PC-3 (cell line): ENCODE data around the gene DYRK3. TPM values are rescaled to one million over a fixed set of nuclear protein-coding genes. Genes with fewer than 3 reads are reported as not detected.

Experiments used
- ATAC-seq: fragments of 200-7000 bp; cut with Tn5 transposase; 2 replicates; pipeline ENCODE4 v1.9.1; 2020; ENCODE audit warnings: mild to moderate bottlenecking, moderate library complexity
- BruUV-seq: library from RNA; stranded (reverse); fragments of 400-500 nt; replicated peaks from 2 replicates; lab custom pipeline; 2021; lab: Mats Ljungman, UMichigan
- CTCF ChIA-PET: fragments of 300-600 bp; sonication (Branson Sonifier 250); formaldehyde crosslinking; loops from one replicate; lab custom pipeline; 2022; ENCODE audit warnings: antibody characterized with exemption; lab: Charles Lee
- POLR2A ChIA-PET: fragments of 300-600 bp; sonication (Branson Sonifier 250); formaldehyde crosslinking; loops from one replicate; lab custom pipeline; 2022; ENCODE audit warnings: antibody characterized with exemption; ENCODE audit not compliant: unreplicated experiment; lab: Charles Lee
- DNase-seq: peaks from one replicate; pipeline ENCODE4 v3.0.0-alpha.2; 2015
- H2AFZ ChIP-seq: fragments of 300-600 bp; sonication (generic); 2 replicates; pipeline ENCODE4 v1.6.0; 2016; ENCODE audit warnings: antibody characterized with exemption, low read length
- H3F3A ChIP-seq: fragments of 300-600 bp; sonication (generic); one replicate; pipeline ENCODE4 v1.6.0; 2017; ENCODE audit warnings: antibody characterized with exemption, low read length, control low read depth, mild to moderate bottlenecking; ENCODE audit not compliant: unreplicated experiment
- H3K27ac ChIP-seq: fragments of 300-600 bp; sonication (generic); 2 replicates; pipeline ENCODE4 v1.5.1; 2016; ENCODE audit warnings: mild to moderate bottlenecking, low read length
- H3K27me3 ChIP-seq: fragments of 300-600 bp; sonication (generic); 2 replicates; pipeline ENCODE4 v1.6.1; 2016; ENCODE audit warnings: low read length, mixed read lengths
- H3K36me3 ChIP-seq: fragments of 300-600 bp; sonication (generic); 2 replicates; pipeline ENCODE4 v1.6.1; 2016; ENCODE audit warnings: low read depth, mixed run types, low read length, mixed read lengths
- H3K4me1 ChIP-seq: fragments of 300-600 bp; sonication (generic); 2 replicates; pipeline ENCODE4 v1.5.1; 2016; ENCODE audit warnings: low read length; ENCODE audit not compliant: insufficient read depth
- H3K4me2 ChIP-seq: fragments of 300-600 bp; sonication (generic); 2 replicates; pipeline ENCODE4 v1.6.0; 2016; ENCODE audit warnings: low read length
- H3K4me3 ChIP-seq: fragments of 300-600 bp; sonication (generic); 2 replicates; pipeline ENCODE4 v1.5.1; 2016; ENCODE audit warnings: mild to moderate bottlenecking, low read length, mixed read lengths
- H3K79me2 ChIP-seq: fragments of 300-600 bp; sonication (generic); 2 replicates; pipeline ENCODE4 v1.6.1; 2017; ENCODE audit warnings: low read length, mixed read lengths
- H3K9ac ChIP-seq: fragments of 300-600 bp; sonication (generic); 2 replicates; pipeline ENCODE4 v1.6.0; 2016; ENCODE audit warnings: mild to moderate bottlenecking, low read length
- H3K9me2 ChIP-seq: fragments of 300-600 bp; sonication (generic); replicated peaks from 2 replicates; pipeline ENCODE4 v1.6.1; 2016; ENCODE audit warnings: mixed run types, low read length, mixed read lengths
- H3K9me3 ChIP-seq: fragments of 300-600 bp; sonication (generic); 2 replicates; pipeline ENCODE4 v1.6.1; 2016; ENCODE audit warnings: low read length, mixed read lengths
- H4K20me1 ChIP-seq: fragments of 300-600 bp; sonication (generic); 2 replicates; pipeline ENCODE4 v1.6.1; 2016; ENCODE audit warnings: low read length, mixed read lengths
- EZH2 ChIP-seq: fragments of 300-600 bp; sonication (generic); IDR thresholded peaks from one replicate; pipeline ENCODE4 v1.6.1; 2017; ENCODE audit warnings: antibody characterized with exemption, mild to moderate bottlenecking, low read length; ENCODE audit not compliant: unreplicated experiment
- EZH2phosphoT487 ChIP-seq: fragments of 300-600 bp; sonication (generic); IDR thresholded peaks from 2 replicates; pipeline ENCODE4 v1.6.1; 2018; ENCODE audit warnings: mild to moderate bottlenecking, antibody characterized with exemption, low read length, borderline replicate concordance
- intact Hi-C: fragments of 100-400 bp; cut with micrococcal nuclease; formaldehyde crosslinking; loops from 2 replicates; pipeline ENCODE4 v1.9.0; 2023
- total RNA-seq: library from RNA; depleted of rRNA; stranded (reverse); fragments of >200 nt; gene quantifications from 2 replicates; pipeline ENCODE4 v1.2.3, GENCODE V29; 2014
- TF ChIP-seq, protein P1 (sequence below): fragments of 300-600 bp; sonication (generic); conservative IDR thresholded peaks from 2 replicates; pipeline ENCODE4 v1.5.1; 2017; ENCODE audit warnings: antibody characterized with exemption, low read depth, mild to moderate bottlenecking, low read length

Gene DYRK3
- total RNA-seq, 1 experiment from 2014 or later, result 12.1 TPM

DNA sequence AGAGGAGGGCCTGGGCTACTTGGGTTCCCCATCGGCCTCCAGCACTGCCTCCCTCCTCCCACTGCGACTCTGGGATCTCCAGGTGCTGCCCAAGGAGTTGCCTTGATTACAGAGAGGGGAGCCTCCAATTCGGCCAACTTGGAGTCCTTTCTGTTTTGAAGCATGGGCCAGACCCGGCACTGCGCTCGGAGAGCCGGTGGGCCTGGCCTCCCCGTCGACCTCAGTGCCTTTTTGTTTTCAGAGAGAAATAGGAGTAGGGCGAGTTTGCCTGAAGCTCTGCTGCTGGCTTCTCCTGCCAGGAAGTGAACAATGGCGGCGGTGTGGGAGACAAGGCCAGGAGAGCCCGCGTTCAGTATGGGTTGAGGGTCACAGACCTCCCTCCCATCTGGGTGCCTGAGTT lies 47.4 kb upstream of the DYRK3 start:
- ATAC-seq, result no peak
- H3K9me3 ChIP-seq, result no peaks in the 10 kb centered on the region
- ChIA-PET POLR2A (interaction anchor here (0.6 kb wide), 1 partner anchor 118 kb away, joined by 8 read pairs; the partner anchor contains the start of gene IKBKE), CTCF (no interaction called here)
- H3F3A ChIP-seq, result peaks cover 26% of the 10 kb centered on the region
- H3K36me3 ChIP-seq, result peaks cover 40% of the 10 kb centered on the region
- H3K4me2 ChIP-seq, result no peak overlapping the region
- peaks cover 58% of the 10 kb centered on the region for H3K4me1 ChIP-seq
- H2AFZ ChIP-seq, result no peak overlapping the region
- no peak for TF ChIP-seq EZH2phosphoT487
- no peak for TF ChIP-seq EZH2
- TF ChIP-seq, protein P1, sequence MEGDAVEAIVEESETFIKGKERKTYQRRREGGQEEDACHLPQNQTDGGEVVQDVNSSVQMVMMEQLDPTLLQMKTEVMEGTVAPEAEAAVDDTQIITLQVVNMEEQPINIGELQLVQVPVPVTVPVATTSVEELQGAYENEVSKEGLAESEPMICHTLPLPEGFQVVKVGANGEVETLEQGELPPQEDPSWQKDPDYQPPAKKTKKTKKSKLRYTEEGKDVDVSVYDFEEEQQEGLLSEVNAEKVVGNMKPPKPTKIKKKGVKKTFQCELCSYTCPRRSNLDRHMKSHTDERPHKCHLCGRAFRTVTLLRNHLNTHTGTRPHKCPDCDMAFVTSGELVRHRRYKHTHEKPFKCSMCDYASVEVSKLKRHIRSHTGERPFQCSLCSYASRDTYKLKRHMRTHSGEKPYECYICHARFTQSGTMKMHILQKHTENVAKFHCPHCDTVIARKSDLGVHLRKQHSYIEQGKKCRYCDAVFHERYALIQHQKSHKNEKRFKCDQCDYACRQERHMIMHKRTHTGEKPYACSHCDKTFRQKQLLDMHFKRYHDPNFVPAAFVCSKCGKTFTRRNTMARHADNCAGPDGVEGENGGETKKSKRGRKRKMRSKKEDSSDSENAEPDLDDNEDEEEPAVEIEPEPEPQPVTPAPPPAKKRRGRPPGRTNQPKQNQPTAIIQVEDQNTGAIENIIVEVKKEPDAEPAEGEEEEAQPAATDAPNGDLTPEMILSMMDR, result no peak
- no peaks in the 10 kb centered on the region for H3K79me2 ChIP-seq
- intact Hi-C loops, result loop anchor here (2.0 kb wide), 1 partner anchor 83 kb away; no protein-coding TSS in a partner anchor
- BruUV-seq, result no TSS peak
- DNase-seq, result no peak
- no peak overlapping the region for H3K9ac ChIP-seq
- no peaks in the 10 kb centered on the region for H3K27me3 ChIP-seq
- H3K9me2 ChIP-seq, result no peaks in the 10 kb centered on the region
- peak overlapping the region; percentile 83 for H3K27ac ChIP-seq
- H4K20me1 ChIP-seq, result no peaks in the 10 kb centered on the region
- H3K4me3 ChIP-seq, result no peak overlapping the region

DNA sequence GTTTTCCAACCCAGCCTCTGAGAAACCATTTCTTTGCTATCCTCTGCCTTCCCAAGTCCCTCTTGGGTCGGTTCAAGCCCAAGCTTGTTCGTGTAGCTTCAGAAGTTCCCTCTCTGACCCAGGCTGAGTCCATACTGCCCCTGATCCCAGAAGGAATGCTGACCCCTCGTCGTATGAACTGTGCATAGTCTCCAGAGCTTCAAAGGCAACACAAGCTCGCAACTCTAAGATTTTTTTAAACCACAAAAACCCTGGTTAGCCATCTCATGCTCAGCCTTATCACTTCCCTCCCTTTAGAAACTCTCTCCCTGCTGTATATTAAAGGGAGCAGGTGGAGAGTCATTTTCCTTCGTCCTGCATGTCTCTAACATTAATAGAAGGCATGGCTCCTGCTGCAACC lies 46.8 kb upstream of the DYRK3 start:
- Histone ChIP-seq H3K4me2 (peak overlapping the region; percentile 54), H3K4me1 (peaks cover 58% of the 10 kb centered on the region), H3K36me3 (peaks cover 44% of the 10 kb centered on the region), H3F3A (peaks cover 26% of the 10 kb centered on the region), H4K20me1 (no peaks in the 10 kb centered on the region), H3K27me3 (no peaks in the 10 kb centered on the region), H3K9ac (peak overlapping the region; percentile 34), H3K27ac (peak overlapping the region; percentile 83), H3K9me3 (no peaks in the 10 kb centered on the region), H3K9me2 (no peaks in the 10 kb centered on the region), H3K4me3 (peak overlapping the region; percentile 3; the same call in 1 of the 2 replicates), H2AFZ (no peak overlapping the region), H3K79me2 (no peaks in the 10 kb centered on the region)
- ATAC-seq (no peak), DNase-seq (no peak)
- ChIA-PET POLR2A (interaction anchor here (0.7 kb wide), 1 partner anchor 79 kb away, joined by 3 read pairs; no protein-coding TSS in a partner anchor), CTCF (no interaction called here)
- intact Hi-C loops, result loop anchor here (2.0 kb wide), 1 partner anchor 84 kb away; no protein-coding TSS in a partner anchor
- TF ChIP-seq EZH2 (no peak), EZH2phosphoT487 (no peak)
- TF ChIP-seq, protein P1, result no peak
- no TSS peak for BruUV-seq

DNA sequence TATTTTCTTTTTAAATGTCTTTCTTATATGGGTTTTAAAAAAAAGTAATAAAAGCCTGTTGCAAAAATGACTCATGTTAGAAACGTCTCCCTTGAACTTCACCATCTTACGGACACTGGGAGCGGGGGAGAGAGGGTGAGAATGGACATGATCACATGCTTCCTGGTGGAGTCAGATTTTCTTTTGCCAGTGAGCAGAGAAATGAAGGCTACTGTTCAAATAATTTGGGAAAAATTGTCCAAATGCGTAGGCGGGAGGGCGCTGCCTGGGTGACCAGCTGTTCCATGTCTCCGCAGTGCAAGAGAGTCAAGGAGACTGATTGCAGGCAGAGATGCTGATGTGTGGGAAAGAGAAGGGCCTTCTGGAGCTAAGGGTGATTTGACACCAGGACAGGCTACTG lies 46.1 kb upstream of the DYRK3 start:
- BruUV-seq, result no TSS peak
- H3K27ac ChIP-seq, result peak overlapping the region; percentile 83
- peak overlapping the region; percentile 3; the same call in 1 of the 2 replicates for H3K4me3 ChIP-seq
- no peaks in the 10 kb centered on the region for H3K79me2 ChIP-seq
- TF ChIP-seq, protein P1, result no peak
- TF ChIP-seq EZH2 (no peak), EZH2phosphoT487 (no peak)
- H3K9ac ChIP-seq, result peak overlapping the region; percentile 34
- H3F3A ChIP-seq, result peaks cover 26% of the 10 kb centered on the region
- no peaks in the 10 kb centered on the region for H3K9me2 ChIP-seq
- ATAC-seq, result peak; percentile 82
- peaks cover 58% of the 10 kb centered on the region for H3K4me1 ChIP-seq
- peaks cover 51% of the 10 kb centered on the region for H3K36me3 ChIP-seq
- DNase-seq, result peak; percentile 92
- ChIA-PET POLR2A (no interaction called here), CTCF (interaction anchor here (1.1 kb wide), 1 partner anchor 110 kb away, joined by 3 read pairs; no protein-coding TSS in a partner anchor)
- no peaks in the 10 kb centered on the region for H3K27me3 ChIP-seq
- intact Hi-C loops, result loop anchor here (1.0 to 2.0 kb wide), 2 partner anchors 31 to 84 kb away; no protein-coding TSS in a partner anchor
- no peaks in the 10 kb centered on the region for H4K20me1 ChIP-seq
- no peak overlapping the region for H2AFZ ChIP-seq
- no peaks in the 10 kb centered on the region for H3K9me3 ChIP-seq
- H3K4me2 ChIP-seq, result peak overlapping the region; percentile 54
